HCT116 (cell line): Measurements from ENCODE around the gene TEX261. TPM values are rescaled to one million over a fixed set of nuclear protein-coding genes. Genes with fewer than 3 reads are reported as not detected.

Experiments
- ATAC-seq: fragments of 200-7000 bp; cut with Tn5 transposase; 2 replicates; pipeline ENCODE4 v1.9.1; 2020; ENCODE audit warnings: mild to moderate bottlenecking, moderate library complexity
- BruUV-seq: library from RNA; stranded (reverse); fragments of 400-500 nt; replicated peaks from 2 replicates; lab custom pipeline; 2021; lab: Mats Ljungman, UMichigan
- CTCF ChIA-PET: fragments of 300-600 bp; sonication (Branson Sonifier 250); formaldehyde crosslinking; loops from one replicate; lab custom pipeline; 2021; ENCODE audit warnings: antibody characterized with exemption; lab: Charles Lee
- POLR2A ChIA-PET: fragments of 300-600, 350-600 bp; sonication (Branson Sonifier 250); formaldehyde crosslinking; loops from one replicate; lab custom pipeline; 2021; ENCODE audit warnings: antibody characterized with exemption; lab: Charles Lee
- RAD21 ChIA-PET, 2 experiments: fragments of 300-600 bp; sonication (Branson Sonifier 250); formaldehyde crosslinking; loops; one replicate each; lab custom pipeline; 2023; ENCODE audit warnings: low total read pairs in 2 of 2; ENCODE audit not compliant: uncharacterized antibody in 2 of 2, unreplicated experiment in 2 of 2, low non-redundant PET in 1 of 2; lab: Charles Lee
- DNase-seq: peaks from one replicate; pipeline ENCODE4 v3.0.0-alpha.2; 2010; ENCODE audit warnings: low read depth, low spot score
- H2AFZ ChIP-seq: fragments of 200-600 bp; shearing (Covaris generic), sonication (generic); 2 replicates; pipeline ENCODE4 v1.6.1; 2017; ENCODE audit warnings: low read depth, mixed run types, mixed read lengths, antibody characterized with exemption, low read length; ENCODE audit not compliant: poor library complexity, severe bottlenecking
- H3K27ac ChIP-seq: 2 replicates; pipeline ENCODE4 v1.5.1; 2012; ENCODE audit warnings: low read depth, low read length
- H3K27me3 ChIP-seq: fragments of 200-600 bp; sonication (generic); 2 replicates; pipeline ENCODE4 v1.6.1; 2016; ENCODE audit warnings: mixed run types, low read length, mixed read lengths; ENCODE audit not compliant: insufficient read depth
- H3K36me3 ChIP-seq, 2 experiments: fragments of 200-500 bp in 1 of 2; fragments of 200-600 bp in 1 of 2; sonication (Bioruptor generic) in 1 of 2; sonication (generic) in 1 of 2; 2 replicates each; pipeline versions ENCODE4 v1.5.1 to v1.6.1; 2014 to 2016; ENCODE audit warnings: low read length in 2 of 2, inconsistent platforms in 1 of 2, mixed read lengths in 1 of 2, mixed run types in 1 of 2; ENCODE audit not compliant: insufficient read depth in 2 of 2, control insufficient read depth in 1 of 2
- H3K4me1 ChIP-seq, 2 experiments: fragments of 200-600 bp in 1 of 2; sonication (generic) in 1 of 2; 2 replicates each; pipeline versions ENCODE4 v1.5.1 to v1.6.1; 2012 to 2017; ENCODE audit warnings: low read length in 2 of 2, inconsistent platforms in 1 of 2, mild to moderate bottlenecking in 1 of 2, mixed read lengths in 1 of 2, mixed run types in 1 of 2, moderate library complexity in 1 of 2; ENCODE audit not compliant: insufficient read depth in 2 of 2, control insufficient read depth in 1 of 2
- H3K4me2 ChIP-seq: fragments of 200-600 bp; sonication (generic); 2 replicates; pipeline ENCODE4 v1.6.1; 2017; ENCODE audit warnings: mixed run types, low read length, mixed read lengths
- H3K4me3 ChIP-seq, 2 experiments: fragments of 200-600 bp in 1 of 2; sonication (generic) in 1 of 2; replicated peaks in 1 of 2; 2 replicates each; pipeline ENCODE4 v1.5.1; 2011 to 2016; ENCODE audit warnings: low read length in 2 of 2, control low read depth in 1 of 2, low read depth in 1 of 2, mild to moderate bottlenecking in 1 of 2, mixed read lengths in 1 of 2, mixed run types in 1 of 2
- H3K79me2 ChIP-seq: fragments of 200-600 bp; sonication (generic); 2 replicates; pipeline ENCODE4 v1.6.1; 2017; ENCODE audit warnings: mild to moderate bottlenecking, mixed run types, low read length, moderate library complexity, mixed read lengths; ENCODE audit not compliant: insufficient read depth
- H3K9ac ChIP-seq: fragments of 200-600 bp; sonication (generic); 2 replicates; pipeline ENCODE4 v1.6.1; 2016; ENCODE audit warnings: low read length, mixed read lengths
- H3K9me2 ChIP-seq: fragments of 200-600 bp; sonication (generic), shearing (Covaris generic); 2 replicates; pipeline ENCODE4 v1.6.1; 2017; ENCODE audit warnings: mixed run types, mild to moderate bottlenecking, moderate library complexity; ENCODE audit not compliant: insufficient read depth
- H3K9me3 ChIP-seq, 2 experiments: fragments of 200-500 bp in 1 of 2; fragments of 200-600 bp in 1 of 2; sonication (Bioruptor generic) in 1 of 2; sonication (generic) in 1 of 2; 2 replicates each; pipeline ENCODE4 v1.6.1; 2014 to 2017; ENCODE audit warnings: low read length in 2 of 2, mixed read lengths in 2 of 2, inconsistent platforms in 1 of 2, low read depth in 1 of 2, mild to moderate bottlenecking in 1 of 2, mixed run types in 1 of 2, moderate library complexity in 1 of 2; ENCODE audit not compliant: control insufficient read depth in 1 of 2, insufficient read depth in 1 of 2
- H4K20me1 ChIP-seq: fragments of 200-600 bp; sonication (generic), shearing (Covaris generic); 2 replicates; pipeline ENCODE4 v1.6.1; 2017; ENCODE audit warnings: mixed run types, mild to moderate bottlenecking, moderate library complexity; ENCODE audit not compliant: insufficient read depth
- EGR1 ChIP-seq: IDR thresholded peaks from 2 replicates; pipeline ENCODE4 v1.6.1; 2012; ENCODE audit warnings: low read depth
- ELF1 ChIP-seq: IDR thresholded peaks from 2 replicates; pipeline ENCODE4 v1.6.1; 2012; ENCODE audit warnings: low read depth, borderline replicate concordance
- EZH2 ChIP-seq: fragments of 200-600 bp; sonication (generic); IDR thresholded peaks from 2 replicates; pipeline ENCODE4 v1.6.1; 2017; ENCODE audit warnings: antibody characterized with exemption, mixed run types
- EZH2phosphoT487 ChIP-seq: fragments of 200-600 bp; IDR thresholded peaks from 2 replicates; pipeline ENCODE4 v1.6.1; 2018; ENCODE audit warnings: antibody characterized with exemption, borderline replicate concordance
- FOSL1 ChIP-seq: IDR thresholded peaks from 2 replicates; pipeline ENCODE4 v1.6.1; 2012; ENCODE audit warnings: low read depth
- JUND ChIP-seq: IDR thresholded peaks from 2 replicates; pipeline ENCODE4 v1.6.1; 2012
- POLR2A ChIP-seq: IDR thresholded peaks from 2 replicates; pipeline ENCODE4 v1.7.0; 2011; ENCODE audit warnings: borderline replicate concordance; ENCODE audit not compliant: insufficient read depth, insufficient read length; ENCODE audit errors: extremely low read depth
- POLR2AphosphoS5 ChIP-seq: IDR thresholded peaks from 2 replicates; pipeline ENCODE4 v1.6.1; 2011; ENCODE audit warnings: mild to moderate bottlenecking, low read depth, low read length, moderate library complexity
- RAD21 ChIP-seq: IDR thresholded peaks from 2 replicates; pipeline ENCODE4 v1.6.1; 2012; ENCODE audit warnings: low read depth, mild to moderate bottlenecking
- SIN3A ChIP-seq: IDR thresholded peaks from 2 replicates; pipeline ENCODE4 v1.6.1; 2012; ENCODE audit warnings: low read depth
- SP1 ChIP-seq: IDR thresholded peaks from 2 replicates; pipeline ENCODE4 v1.6.1; 2012; ENCODE audit warnings: low read depth
- SRF ChIP-seq: IDR thresholded peaks from 2 replicates; pipeline ENCODE4 v1.6.1; 2012; ENCODE audit warnings: low read depth
- TCF7L2 ChIP-seq: IDR thresholded peaks from 2 replicates; pipeline ENCODE4 v1.7.0; 2011; ENCODE audit warnings: borderline replicate concordance, inconsistent platforms; ENCODE audit not compliant: insufficient read depth, insufficient read length; ENCODE audit errors: extremely low read depth
- YY1 ChIP-seq: IDR thresholded peaks from 2 replicates; pipeline ENCODE4 v1.6.1; 2011; ENCODE audit warnings: low read length, low read depth, moderate library complexity, mild to moderate bottlenecking; ENCODE audit not compliant: insufficient replicate concordance; ENCODE audit errors: extremely low read depth
- ZFX ChIP-seq: fragments of 450-650 bp; IDR thresholded peaks from 2 replicates; pipeline ENCODE4 v1.6.1; 2017
- ZNF274 ChIP-seq: fragments of 200-500 bp; sonication (Bioruptor generic); IDR thresholded peaks from 2 replicates; pipeline ENCODE4 v1.6.1; 2014; ENCODE audit warnings: mild to moderate bottlenecking, low read depth, low read length, inconsistent platforms
- intact Hi-C: fragments of 100-400 bp; cut with micrococcal nuclease; formaldehyde crosslinking; loops from 2 replicates; pipeline ENCODE4 v1.10.0; 2022
- total RNA-seq: library from RNA; stranded (reverse); gene quantifications from one replicate; pipeline ENCODE4 v1.2.1, GENCODE V29; 2021; ENCODE audit not compliant: unreplicated experiment
- TF ChIP-seq, protein P1 (sequence below), 3 experiments: fragments of 200-600 bp in 1 of 3; sonication (generic) in 1 of 3; IDR thresholded peaks in 2 of 3; conservative IDR thresholded peaks in 1 of 3; 2 replicates each; pipeline ENCODE4 v1.5.1; 2012 to 2017; ENCODE audit warnings: low read depth in 2 of 3, low read length in 2 of 3, antibody characterized with exemption in 1 of 3, borderline replicate concordance in 1 of 3, control low read depth in 1 of 3, mild to moderate bottlenecking in 1 of 3, mixed read lengths in 1 of 3, mixed run types in 1 of 3, moderate library complexity in 1 of 3; ENCODE audit not compliant: insufficient read depth in 1 of 3
- TF ChIP-seq, protein P2 (sequence below): IDR thresholded peaks from 2 replicates; pipeline ENCODE4 v1.6.1; 2012
- TF ChIP-seq, protein P3 (sequence below): IDR thresholded peaks from 2 replicates; pipeline ENCODE4 v1.6.1; 2012; ENCODE audit warnings: low read depth

Gene TEX261
- total RNA-seq, 1 experiment from 2014 or later = 37.9 TPM

DNA sequence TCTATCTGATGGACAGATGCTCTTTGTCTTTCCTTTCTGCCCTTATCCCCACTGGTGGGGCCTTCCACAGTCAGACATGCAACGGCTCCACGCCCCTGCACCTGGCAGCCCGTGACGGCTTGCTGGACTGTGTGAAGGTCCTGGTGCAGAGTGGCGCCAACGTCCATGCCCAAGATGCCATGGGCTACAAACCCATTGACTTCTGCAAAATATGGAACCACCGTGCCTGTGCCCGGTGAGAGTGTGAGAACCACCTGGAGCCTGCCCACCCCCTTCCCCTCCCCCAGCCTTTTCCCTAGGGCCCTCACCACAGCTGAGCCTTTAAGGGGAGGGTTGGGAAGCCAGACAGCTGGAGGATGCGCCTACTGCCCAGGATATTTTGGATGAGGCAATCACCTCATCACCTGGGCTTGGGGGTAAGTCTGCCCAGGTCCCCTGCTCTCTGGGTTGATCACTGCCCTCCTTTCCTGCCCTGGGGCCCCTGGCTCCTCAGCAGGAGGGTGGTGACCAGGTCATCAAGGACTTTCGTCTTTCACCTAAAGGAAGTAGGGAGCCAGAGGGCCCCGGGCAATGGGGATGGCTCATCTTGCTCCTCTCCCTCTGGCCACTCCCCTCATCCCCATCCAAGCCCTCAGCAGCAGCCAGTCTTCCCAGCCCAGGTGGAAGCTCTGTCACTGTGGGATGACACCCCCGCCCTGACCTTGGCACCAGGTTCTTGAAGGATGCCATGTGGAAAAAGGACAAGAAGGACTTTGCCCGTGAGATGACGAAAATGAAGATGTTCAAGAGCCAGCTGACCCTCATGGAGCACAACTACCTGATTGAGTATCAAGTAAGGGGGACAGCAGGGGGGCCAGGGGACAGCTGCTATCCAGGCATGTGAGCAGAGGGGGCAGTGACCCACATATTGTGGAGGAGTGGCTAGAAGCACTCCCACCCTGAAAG lies 12.5 kb downstream of the TEX261 start:
- CTCF ChIA-PET = no interaction called here
- Histone ChIP-seq H2AFZ (no peak overlapping the region), H3K79me2 (no peaks in the 10 kb centered on the region), H4K20me1 (no peaks in the 10 kb centered on the region), H3K4me2 (no peak overlapping the region), H3K4me3 (no peak overlapping the region), H3K9me3 (no peaks in the 10 kb centered on the region), H3K36me3 (peaks cover 5 to 6% of the 10 kb centered on the region in 2 experiments; a peak in 3 of 4 replicates), H3K27ac (no peak overlapping the region), H3K27me3 (no peaks in the 10 kb centered on the region), H3K9me2 (no peaks in the 10 kb centered on the region), H3K4me1 (peaks cover 2 to 17% of the 10 kb centered on the region in 2 experiments; a peak in 3 of 4 replicates), H3K9ac (no peak overlapping the region)
- TF ChIP-seq SIN3A = no peak
- no peak for TF ChIP-seq EZH2
- no peak for TF ChIP-seq SP1
- TF ChIP-seq, protein P1, sequence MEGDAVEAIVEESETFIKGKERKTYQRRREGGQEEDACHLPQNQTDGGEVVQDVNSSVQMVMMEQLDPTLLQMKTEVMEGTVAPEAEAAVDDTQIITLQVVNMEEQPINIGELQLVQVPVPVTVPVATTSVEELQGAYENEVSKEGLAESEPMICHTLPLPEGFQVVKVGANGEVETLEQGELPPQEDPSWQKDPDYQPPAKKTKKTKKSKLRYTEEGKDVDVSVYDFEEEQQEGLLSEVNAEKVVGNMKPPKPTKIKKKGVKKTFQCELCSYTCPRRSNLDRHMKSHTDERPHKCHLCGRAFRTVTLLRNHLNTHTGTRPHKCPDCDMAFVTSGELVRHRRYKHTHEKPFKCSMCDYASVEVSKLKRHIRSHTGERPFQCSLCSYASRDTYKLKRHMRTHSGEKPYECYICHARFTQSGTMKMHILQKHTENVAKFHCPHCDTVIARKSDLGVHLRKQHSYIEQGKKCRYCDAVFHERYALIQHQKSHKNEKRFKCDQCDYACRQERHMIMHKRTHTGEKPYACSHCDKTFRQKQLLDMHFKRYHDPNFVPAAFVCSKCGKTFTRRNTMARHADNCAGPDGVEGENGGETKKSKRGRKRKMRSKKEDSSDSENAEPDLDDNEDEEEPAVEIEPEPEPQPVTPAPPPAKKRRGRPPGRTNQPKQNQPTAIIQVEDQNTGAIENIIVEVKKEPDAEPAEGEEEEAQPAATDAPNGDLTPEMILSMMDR (IDR thresholded peaks at IDR 0.05 in 2 of 3, conservative IDR thresholded peaks at IDR 0.05 in 1 of 3; ENCODE audit: borderline replicate concordance in 1 of 3, insufficient read depth in 1 of 3, low read depth in 2 of 3, low read length in 2 of 3) = no peak
- TF ChIP-seq RAD21 = no peak
- TF ChIP-seq POLR2AphosphoS5 = no peak
- no peak for TF ChIP-seq FOSL1
- no peak for TF ChIP-seq TCF7L2
- TF ChIP-seq YY1 = no peak
- no peak for TF ChIP-seq SRF
- no peak for TF ChIP-seq ELF1
- TF ChIP-seq, protein P2, sequence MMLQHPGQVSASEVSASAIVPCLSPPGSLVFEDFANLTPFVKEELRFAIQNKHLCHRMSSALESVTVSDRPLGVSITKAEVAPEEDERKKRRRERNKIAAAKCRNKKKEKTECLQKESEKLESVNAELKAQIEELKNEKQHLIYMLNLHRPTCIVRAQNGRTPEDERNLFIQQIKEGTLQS = no peak
- TF ChIP-seq EGR1 = no peak
- TF ChIP-seq, protein P3, sequence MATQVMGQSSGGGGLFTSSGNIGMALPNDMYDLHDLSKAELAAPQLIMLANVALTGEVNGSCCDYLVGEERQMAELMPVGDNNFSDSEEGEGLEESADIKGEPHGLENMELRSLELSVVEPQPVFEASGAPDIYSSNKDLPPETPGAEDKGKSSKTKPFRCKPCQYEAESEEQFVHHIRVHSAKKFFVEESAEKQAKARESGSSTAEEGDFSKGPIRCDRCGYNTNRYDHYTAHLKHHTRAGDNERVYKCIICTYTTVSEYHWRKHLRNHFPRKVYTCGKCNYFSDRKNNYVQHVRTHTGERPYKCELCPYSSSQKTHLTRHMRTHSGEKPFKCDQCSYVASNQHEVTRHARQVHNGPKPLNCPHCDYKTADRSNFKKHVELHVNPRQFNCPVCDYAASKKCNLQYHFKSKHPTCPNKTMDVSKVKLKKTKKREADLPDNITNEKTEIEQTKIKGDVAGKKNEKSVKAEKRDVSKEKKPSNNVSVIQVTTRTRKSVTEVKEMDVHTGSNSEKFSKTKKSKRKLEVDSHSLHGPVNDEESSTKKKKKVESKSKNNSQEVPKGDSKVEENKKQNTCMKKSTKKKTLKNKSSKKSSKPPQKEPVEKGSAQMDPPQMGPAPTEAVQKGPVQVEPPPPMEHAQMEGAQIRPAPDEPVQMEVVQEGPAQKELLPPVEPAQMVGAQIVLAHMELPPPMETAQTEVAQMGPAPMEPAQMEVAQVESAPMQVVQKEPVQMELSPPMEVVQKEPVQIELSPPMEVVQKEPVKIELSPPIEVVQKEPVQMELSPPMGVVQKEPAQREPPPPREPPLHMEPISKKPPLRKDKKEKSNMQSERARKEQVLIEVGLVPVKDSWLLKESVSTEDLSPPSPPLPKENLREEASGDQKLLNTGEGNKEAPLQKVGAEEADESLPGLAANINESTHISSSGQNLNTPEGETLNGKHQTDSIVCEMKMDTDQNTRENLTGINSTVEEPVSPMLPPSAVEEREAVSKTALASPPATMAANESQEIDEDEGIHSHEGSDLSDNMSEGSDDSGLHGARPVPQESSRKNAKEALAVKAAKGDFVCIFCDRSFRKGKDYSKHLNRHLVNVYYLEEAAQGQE = no peak
- no peak for TF ChIP-seq EZH2phosphoT487
- no peak for TF ChIP-seq ZFX
- no peak for TF ChIP-seq ZNF274
- TF ChIP-seq POLR2A = no peak
- no peak for TF ChIP-seq JUND
- ATAC-seq (no peak), DNase-seq (no peak)
- intact Hi-C loops = no loop called here
- RAD21 ChIA-PET = no interaction called here
- no TSS peak for BruUV-seq
- POLR2A ChIA-PET = no interaction called here
